HG03469 (cell line): ENCODE measurements around the gene CBFA2T3.
A peak's percentile ranks its signal among the peaks of the same experiment; 100 is the strongest.

Source experiments
- ATAC-seq: cut with Tn5 transposase; IDR thresholded peaks from one replicate; pipeline ENCODE4 v1.9.1; 2021; ENCODE audit warnings: mild to moderate bottlenecking, moderate library complexity, moderate number of reproducible peaks; ENCODE audit not compliant: unreplicated experiment

CBFA2T3 gene

DNA sequence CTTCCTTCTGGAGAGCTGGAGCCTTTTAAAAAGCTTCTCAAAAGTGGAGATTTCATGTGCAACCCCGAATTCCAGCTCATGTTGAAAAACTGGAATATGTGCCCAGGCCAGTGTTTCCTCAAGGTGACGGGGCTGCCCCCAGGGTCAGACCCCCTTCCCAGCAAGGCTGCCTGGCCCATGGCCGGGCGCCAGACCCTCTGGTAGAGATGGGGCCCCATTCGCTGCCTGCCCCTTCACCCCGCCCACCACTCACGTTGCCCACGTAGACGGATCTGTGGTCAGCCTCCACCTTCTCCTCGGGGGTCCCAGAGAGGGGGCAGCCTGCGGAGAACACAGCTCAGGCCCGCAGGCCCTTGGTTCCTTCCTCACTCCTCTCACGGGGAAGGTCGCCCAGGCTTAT, 111.7 kb downstream of the CBFA2T3 start:
- no peak for ATAC-seq

DNA sequence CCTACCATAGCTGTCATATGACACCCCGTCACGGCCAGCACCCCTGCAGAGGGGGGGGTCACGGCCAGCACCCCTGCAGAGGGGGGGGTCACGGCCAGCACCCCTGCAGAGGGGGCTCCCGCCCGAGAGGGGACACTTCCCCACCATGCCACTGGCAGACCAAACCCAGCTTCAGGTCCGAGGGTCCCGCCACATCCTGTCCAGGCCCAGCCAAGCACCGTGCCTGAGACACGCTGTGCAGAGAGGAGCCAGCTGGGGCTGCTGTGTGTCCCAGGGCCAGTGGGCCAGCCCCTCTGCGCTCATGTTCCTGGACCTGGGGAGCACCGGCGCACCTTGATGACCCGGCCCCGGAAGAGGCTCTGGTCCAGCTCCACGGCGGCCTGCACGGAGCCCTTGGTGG, 112.5 kb downstream of the CBFA2T3 start:
- no peak for ATAC-seq

DNA sequence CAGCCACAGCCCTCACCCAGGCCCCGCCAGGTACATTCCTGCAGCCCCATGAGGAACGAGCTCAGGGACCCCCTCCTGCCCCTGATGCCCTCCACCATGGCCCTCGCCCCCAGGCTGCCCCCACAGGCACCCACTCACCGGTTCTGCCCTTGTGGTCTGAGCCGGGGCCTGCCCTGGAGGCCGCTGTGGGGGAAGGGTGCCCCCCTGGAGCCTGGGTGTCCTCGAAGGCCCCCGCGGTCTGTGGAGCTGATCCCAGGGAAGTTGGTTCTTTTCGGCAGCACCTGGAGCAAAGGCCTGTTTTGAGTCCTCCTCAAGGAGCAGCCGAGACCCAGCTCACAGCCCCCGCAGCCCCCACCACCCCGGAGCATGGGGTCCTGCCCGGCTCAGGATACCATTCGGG, 112.9 kb downstream of the CBFA2T3 start:
- no peak for ATAC-seq

DNA sequence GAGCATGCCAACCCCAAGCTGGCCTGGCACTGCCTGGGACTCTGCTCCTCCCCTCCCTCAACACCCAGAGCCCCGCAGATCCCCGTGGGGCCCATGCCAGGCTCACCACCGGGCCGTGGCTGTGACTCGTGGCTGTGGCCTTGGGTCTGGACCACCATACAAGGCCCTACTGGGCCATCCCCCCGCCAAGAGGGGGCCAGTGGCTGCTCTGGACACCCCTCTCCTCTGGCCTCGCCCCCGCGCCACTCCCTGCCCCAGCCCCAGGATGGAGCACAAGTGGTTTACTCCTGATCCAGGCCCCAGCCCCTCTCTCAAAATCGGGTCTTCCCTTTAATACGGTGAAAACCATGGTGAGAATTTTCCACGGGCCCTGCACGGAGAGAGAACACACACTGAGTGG, 113.6 kb downstream of the CBFA2T3 start:
- ATAC-seq: no peak

DNA sequence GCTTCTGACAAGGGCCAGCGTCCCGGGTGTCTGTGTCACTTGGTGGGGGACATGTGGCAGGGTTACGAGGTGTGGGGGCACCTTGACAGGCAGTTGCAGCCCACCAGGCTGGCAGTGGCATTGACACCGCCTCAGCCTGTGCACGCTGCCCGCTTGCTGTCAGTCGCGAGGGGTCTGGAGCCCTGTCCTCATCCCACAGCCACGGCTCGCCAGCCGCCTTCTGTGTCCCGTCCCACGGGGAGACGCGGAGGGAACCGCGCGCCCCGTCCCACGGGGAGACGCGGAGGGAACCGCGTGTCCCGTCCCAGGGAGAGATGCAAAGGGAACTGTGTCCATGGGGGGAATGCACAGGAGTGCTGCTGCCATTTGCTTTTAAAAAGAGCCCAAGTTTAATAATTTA, 114.0 kb downstream of the CBFA2T3 start:
- no peak for ATAC-seq

DNA sequence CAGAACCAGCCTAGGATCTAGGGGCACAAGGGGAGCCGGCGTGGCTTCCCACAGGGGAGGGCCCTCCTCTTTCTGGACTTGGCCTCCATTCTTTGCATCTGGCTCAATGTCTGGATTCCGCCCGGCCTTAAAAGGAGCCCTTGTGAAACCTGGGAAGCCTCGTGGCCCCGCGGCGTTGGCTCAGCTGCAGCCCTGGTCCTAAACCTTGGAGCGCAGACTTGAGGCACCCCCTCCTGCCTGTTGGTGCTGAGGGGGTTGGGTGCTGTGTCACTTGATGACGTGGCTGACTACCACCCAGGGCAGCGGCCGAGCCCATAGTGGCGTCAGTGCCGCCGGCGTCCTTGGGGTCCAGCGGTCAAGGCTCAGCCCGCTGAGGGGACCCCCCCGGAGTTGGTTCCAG, 115.6 kb downstream of the CBFA2T3 start:
- no peak for ATAC-seq

DNA sequence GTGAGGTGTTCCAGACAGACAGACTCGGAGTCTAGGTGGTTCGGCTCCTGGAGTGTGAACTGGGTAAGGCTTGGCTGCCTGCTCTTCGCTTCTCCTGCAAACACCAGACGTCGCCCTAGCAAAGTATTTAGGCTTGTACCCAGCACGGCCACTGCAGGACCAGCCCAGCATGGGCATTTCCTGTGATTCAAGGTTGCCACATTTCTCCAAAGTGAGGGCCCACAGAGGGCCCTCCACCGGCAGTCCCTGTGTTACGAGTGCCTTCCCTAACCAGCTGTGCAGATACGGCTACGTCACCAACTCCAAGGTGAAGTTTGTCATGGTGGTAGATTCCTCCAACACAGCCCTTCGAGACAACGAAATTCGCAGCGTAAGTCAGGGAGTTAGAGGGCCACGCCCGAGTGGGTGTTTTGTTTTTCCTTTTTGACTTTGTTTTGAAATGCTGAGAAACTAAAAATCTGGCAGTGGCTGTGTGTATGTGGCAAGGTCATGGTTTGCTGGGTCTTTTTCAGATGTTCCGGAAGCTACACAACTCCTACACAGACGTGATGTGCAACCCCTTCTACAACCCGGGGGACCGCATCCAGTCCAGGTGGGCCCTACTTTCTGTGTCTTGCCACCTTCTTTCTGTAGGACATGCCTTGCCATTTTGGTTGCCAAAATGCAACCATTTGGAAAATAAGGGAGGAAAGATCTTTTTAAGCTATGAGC, 117.5 kb downstream of the CBFA2T3 start:
- no peak for ATAC-seq

DNA sequence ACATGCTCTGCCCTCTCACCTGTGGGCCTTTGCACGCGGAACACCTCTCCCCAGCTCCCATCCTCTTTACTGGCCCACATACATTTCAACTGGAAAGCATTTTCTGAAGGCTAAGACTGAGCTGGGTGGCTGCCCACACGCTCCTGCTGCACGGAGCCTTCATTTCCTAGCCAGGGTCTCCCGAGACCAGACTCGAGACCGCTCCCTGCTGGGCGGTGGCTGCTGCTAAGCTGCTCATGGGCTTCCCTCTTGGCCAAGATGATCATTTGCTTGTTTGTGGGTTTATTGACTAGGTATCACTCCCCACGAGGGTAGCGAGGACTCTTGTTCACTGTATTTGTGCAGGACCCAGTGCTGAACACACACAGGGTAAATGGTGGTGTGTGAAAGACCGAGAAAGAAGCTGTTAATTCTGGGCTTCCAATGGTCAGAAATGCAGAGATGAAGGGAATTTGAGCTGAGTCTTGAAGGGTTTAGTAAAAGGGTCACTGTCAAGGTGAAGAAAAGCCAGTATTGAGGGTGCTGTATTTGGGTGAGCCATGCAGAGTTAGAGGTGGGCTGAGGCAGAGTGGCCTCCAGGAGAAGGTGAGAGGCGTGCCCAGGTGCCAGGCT, 119.2 kb downstream of the CBFA2T3 start:
- ATAC-seq: no peak

DNA sequence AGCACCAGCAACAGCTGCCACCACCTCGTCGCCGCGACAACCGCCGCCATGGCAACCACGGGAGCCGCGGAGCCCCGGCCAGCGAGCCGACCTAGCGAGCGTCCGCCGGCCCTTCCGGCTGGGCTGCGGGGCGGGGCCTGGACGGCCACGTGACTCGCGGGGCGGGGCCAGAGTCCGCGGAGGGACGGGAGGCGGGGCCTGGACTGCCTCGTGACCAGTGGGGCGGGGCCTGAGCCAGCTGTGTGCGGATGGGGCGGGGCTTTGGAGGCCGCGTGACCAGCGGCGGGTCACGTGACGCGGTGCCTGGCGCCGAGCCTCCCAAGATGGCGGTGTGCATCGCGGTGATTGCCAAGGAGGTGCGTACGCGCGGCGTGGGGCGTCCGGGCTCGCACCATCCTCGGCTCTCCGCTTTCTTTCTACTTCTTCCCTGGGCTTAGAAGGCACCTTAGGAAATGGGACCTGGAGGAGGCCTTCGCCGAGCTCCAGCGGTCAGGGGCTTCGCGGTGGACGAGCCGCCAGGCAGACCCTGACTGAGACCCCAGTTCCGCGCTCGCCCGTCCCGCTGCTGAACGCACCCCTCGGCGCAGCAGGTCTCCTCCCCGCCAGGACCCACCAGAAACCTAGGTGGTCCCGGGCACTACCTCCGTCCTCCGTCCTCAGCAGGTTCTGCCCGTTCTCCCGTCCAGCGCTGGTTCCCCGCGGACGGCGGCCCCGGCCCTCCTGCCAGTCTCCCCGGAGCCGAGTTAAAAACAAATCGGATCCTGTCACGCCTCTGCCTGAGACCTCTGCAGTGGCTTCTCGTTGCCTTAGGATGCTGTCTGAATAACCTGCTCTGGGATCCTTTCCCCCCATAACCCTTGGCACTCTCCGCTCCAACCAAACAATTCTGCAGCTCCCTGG, 119.9 kb downstream of the CBFA2T3 start, which contains the start of the genes GALNS and TRAPPC2L:
TSS of gene GALNS (minus strand) at position 120 of the 900 bp plus-strand sequence. CDS start at position 50, 70 bp downstream.
TSS of gene TRAPPC2L (plus strand) at position 300 of the 900 bp plus-strand sequence. CDS start at position 324, 24 bp downstream.
- peak; percentile 57 for ATAC-seq

DNA sequence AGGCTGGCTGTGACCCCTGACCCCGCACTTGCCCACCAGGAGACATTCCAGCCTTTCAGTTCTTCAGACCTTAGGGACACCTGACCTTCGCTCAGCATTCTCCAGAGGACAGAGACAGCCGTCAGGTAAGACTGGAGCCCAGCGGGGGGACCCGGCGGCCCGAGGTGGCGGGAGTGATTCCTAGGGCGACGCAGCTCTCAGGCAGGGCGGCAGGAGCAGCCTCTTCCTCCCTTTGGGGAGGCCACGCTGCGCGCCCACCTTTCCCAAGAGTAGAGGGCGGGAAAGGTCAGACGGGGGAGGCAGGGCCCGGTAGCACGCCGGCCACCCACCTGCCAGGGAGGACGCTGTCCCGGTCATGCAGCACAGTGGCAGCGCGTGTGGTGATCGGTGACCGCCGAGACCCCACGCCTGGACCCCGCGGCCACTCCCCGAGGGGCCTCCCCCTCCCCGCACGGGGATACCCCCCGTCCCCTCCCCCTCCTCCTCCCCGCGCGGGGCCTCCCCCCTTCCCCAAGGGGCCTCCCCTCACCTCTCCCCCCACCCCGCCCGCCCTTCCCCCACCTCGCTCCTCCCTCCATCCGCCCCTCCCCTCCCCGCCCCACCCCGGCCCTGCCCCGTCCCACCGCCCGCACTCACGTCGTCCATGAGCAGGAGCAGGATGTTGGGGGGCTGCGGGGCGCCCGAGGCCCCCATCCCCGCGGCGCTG, 120.7 kb downstream of the CBFA2T3 start:
- no peak for ATAC-seq

DNA sequence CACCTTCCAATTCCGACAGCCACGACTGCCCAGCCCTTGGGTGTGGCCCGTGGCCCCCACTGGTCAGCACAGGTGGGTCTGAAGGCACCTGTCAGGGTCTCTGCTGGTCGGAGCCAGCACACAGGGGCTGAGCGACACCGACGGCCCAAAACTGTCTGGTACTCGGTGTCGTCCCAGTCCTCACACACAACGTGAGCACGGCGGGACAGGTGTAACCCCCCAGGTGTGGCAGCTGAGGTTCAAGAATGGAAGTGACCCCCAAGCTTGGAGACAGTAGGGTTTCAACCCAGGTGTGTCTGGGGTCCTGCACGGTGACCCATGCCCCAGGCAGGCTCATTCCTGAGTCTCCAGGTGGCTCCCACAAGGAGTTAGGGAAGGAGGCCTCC, 121.3 kb downstream of the CBFA2T3 start:
- no peak for ATAC-seq

DNA sequence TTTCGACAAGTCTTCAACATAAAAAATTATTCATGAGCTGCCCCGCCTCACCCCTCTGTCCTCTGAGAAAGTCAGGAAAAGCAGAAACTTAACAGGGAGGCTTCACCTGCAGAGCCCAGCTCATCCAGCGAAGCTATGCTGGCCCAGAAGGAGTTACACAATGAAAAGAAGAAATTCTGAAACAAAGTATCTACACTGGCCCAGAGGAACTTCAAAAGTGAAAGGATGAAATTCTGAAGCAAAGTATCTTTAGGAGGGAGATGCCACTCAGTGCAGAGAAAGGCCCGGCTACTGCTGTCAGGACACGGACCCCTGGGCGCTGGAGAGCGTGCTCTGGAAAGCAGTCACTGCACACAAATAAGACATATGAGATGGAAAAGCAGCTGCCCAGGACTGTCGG, 121.8 kb downstream of the CBFA2T3 start:
- no peak for ATAC-seq

DNA sequence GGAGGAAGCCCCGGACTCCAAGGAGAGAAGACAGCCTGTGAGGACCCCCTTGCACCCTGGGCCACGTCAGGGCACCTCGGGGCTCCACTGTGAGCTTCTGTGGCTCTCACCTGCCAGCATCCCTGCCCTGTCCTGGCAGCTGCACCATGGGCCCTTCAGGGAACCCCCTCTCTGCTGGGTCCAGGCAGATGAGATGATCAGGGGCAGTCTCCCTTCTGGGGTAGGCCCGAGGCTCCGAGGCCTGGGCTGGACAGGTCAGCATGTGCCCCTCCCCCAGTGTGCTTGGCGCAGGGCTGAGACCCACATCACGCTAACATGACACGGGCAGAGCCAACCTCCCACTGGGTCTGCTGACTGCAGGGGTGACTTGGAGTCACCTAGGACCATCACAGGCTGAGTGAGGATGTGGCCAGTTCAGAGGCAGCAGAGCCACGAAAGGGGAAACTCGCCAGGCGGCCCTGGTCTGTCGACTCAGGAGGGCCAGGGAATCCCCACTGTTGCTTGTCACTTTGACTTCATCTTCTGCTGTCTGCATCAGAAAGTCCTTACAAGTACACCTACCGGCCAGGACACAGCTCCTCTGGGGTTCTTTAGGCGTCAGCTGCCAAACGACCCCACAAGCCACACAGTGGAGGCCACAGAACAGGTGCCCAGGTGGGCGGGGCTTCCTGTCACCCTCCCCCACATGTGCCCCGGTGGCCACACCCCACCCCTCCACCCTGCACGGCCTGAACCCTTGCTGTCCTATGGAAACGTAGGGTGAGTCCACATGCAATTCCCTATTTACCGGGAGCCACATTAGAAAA, 122.5 kb downstream of the CBFA2T3 start:
- no peak for ATAC-seq

DNA sequence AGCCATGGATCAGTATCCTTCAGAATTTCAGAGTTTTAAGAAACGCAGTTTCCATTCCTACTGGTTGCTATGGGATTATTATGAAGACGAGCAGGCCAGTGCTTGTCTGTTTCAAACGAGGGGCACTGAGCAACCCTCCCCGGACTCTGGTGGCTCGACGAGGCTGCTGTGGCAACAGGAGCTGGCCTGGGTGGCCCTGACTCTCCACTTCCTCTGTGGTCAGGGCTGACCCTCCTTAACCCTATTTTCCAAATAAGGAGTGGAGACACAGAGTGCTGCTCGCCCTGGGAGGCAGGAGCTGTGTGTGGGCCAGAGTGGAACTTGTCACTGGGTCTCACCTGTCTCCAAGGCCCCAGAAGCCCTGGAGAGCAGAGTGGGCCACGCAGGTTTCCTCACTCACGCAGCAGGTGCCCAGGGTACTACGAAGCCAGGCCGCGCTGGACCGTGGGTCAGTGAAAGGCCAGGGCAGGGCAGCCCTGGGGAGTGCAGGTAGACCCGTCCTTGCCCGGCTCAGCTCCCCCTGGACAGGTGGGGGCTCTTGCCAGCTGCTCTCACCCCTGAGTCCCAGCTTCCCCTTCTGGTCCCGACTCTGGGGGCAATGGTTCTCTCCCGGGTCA, 123.6 kb downstream of the CBFA2T3 start:
- no peak for ATAC-seq

DNA sequence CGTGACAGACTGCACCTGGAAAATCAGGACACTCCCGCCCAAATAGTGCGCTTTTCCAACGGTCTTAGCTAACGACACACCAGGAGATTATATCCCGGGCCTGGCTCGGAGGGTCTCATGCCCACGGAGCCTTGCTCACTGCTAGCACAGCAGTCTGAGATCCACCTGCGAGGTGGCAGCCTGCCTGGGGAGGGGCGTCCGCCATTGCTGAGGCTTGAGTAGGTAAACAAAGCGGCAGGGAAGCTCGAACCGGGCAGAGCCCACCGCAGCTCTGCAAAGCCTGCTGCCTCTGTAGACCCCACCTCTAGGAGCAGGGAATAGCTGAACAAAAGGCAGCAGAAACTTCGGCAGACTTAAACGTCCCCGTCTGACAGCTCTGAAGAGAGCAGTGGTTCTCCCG, 125.4 kb downstream of the CBFA2T3 start:
- ATAC-seq: no peak

DNA sequence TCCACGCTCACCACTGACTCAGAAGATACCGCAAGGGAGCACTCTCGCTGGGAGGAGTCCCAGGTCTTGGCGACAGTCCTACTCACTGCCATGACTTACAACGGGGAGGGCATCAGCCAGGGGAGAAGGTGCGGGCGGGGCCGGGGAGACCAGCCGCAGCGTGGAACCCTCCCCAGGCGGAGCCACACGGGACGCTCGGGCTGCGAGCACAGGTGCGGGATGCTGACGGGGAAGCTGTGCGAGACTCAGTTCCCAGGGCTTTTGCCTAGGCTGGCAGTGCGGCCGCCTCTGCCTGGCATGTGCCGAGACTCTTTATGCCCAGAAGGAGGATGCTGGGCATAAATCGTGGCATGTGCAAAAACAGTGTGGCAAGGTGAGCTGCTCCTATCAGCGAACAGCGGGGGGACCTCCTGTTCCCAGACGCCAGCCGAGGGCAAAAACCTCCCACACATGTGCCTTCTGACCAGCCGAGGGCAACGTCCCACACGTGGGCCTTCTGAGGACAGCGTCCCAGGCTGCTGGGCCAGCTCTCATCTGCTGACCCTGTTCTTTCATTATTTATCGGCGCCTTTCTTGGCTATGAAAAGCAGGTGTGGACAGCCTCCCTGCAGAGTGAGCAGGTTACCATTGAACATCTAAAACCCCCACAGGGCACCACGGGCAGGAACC, 126.3 kb downstream of the CBFA2T3 start:
- ATAC-seq: no peak

DNA sequence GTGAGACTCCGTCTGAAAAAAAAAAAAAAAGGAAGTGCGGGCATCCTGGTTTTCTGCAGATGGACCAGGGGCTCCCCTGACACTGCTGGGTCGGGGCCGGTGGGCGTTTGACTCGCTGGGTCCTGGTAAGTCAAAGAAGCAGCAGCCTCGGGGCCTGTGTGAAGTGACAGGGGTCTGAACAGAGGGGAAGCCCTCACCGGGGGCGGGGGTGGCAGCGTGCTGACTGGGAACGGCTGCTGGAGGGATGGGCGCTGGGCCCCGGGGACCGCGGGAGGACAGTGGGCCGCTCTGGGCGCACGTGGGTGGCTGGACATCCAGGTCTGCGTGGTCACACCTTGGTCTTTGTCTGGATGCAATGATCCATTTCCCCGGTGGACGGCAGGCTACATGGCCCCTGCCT, 128.4 kb downstream of the CBFA2T3 start:
- no peak for ATAC-seq

DNA sequence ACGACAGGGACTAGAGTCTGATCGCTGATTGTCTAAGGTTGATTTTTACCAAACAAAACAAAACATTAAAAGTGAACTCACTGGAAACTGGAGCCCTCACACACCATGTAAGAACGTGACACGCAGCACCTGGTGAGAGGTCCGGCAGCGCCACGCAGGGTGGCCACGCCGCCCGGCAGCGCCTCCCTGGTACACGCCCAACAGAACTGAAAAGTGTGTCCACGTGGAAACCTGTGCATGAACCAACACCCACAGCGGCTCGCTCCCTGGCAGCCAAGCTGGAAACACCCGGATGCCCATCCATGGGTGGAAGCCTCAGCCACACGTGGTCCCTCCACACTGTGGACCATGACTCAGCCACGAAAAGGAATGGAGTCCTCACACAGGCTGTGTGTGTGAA, 129.4 kb downstream of the CBFA2T3 start:
- ATAC-seq: no peak

DNA sequence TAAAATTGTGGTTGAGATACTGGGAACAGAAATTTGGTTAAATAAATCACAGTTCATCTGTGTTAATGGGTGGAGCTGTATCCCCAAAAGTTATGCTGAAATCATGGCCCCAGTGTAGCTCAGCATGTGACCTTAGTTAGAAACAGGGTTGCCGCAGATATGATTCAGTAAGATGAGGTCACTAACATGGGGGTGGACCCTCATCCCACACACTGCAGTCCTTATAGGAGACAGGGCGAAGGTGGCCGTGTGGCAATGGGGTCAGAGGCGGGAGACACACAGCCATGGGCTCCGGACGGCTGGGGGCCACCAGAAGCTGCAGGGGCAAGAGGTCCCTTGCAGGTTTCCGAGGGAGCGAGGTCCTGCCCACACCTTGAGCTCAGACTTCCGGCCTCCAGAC, 130.9 kb downstream of the CBFA2T3 start:
- no peak for ATAC-seq
